Effector CD4-positive, alpha-beta T cell (primary cell): ENCODE data around the gene HOMEZ.
"Not testable (repeated sequence)": the region's sequence is repeated elsewhere in the genome, so short reads cannot be mapped to it uniquely, and the experiment has no call there.

Source experiments
- DNase-seq: peaks from one replicate; pipeline ENCODE4 v3.0.0-alpha.2; 2020

HOMEZ gene

GRCh38 chr14:23281247-23281646, 4.7 kb downstream of the HOMEZ start:
- DNase-seq, result no peak

- DNase-seq, result not testable (repeated sequence)
These were observed 8.0 kb downstream of the HOMEZ start for GRCh38 chr14:23277928-23278327.

- DNase-seq, result no peak
These were observed 8.7 kb downstream of the HOMEZ start for GRCh38 chr14:23277189-23277588.

- DNase-seq, result no peak
These were observed 10.5 kb downstream of the HOMEZ start for GRCh38 chr14:23275412-23275811.

GRCh38 chr14:23269193-23269592, 16.7 kb downstream of the HOMEZ start:
- DNase-seq, result no peak

GRCh38 chr14:23260849-23261248, 25.1 kb downstream of the HOMEZ start:
- DNase-seq, result not testable (repeated sequence)

GRCh38 chr14:23259426-23259825, 26.5 kb downstream of the HOMEZ start:
- no peak for DNase-seq

- DNase-seq, result no peak
These were observed 27.7 kb downstream of the HOMEZ start for GRCh38 chr14:23258256-23258655.

GRCh38 chr14:23252420-23253333, 33.3 kb downstream of the HOMEZ start:
- DNase-seq, result no peak

GRCh38 chr14:23252006-23252405, 33.9 kb downstream of the HOMEZ start:
- DNase-seq, result no peak

- no peak for DNase-seq
These were observed 36.1 kb downstream of the HOMEZ start for GRCh38 chr14:23249824-23250223.

GRCh38 chr14:23248601-23249000, 37.3 kb downstream of the HOMEZ start:
- no peak for DNase-seq

- no peak for DNase-seq
These were observed 40.6 kb downstream of the HOMEZ start for GRCh38 chr14:23245282-23245681.

- no peak for DNase-seq
These were observed 42.9 kb downstream of the HOMEZ start for GRCh38 chr14:23243066-23243465.

GRCh38 chr14:23242076-23242475, 43.9 kb downstream of the HOMEZ start:
- no peak for DNase-seq

GRCh38 chr14:23241061-23241715, 44.7 kb downstream of the HOMEZ start:
- not testable (repeated sequence) for DNase-seq

- no peak for DNase-seq
These were observed 45.3 kb downstream of the HOMEZ start for GRCh38 chr14:23240661-23241060.

- peak; percentile 40 for DNase-seq
These were observed 47.9 kb downstream of the HOMEZ start, which contains the start of gene RNF212B for GRCh38 chr14:23237772-23238594. Gene RNF212B, plus strand, starts transcription at chr14:23237936. Its CDS starts 2,410 bp downstream, at chr14:23240346.

- not testable (repeated sequence) for DNase-seq
These were observed 53.6 kb downstream of the HOMEZ start for GRCh38 chr14:23232241-23232808.

GRCh38 chr14:23228812-23229211, 57.1 kb downstream of the HOMEZ start:
- DNase-seq, result no peak

GRCh38 chr14:23227566-23227965, 58.4 kb downstream of the HOMEZ start:
- no peak for DNase-seq

- DNase-seq, result not testable (repeated sequence)
These were observed 61.0 kb downstream of the HOMEZ start for GRCh38 chr14:23224958-23225357.
